Upper lobe of right lung (tissue), 1 donor: Measurements from ENCODE around the gene PKP3. TPM values are rescaled to one million over a fixed set of nuclear protein-coding genes. Genes with fewer than 3 reads are reported as not detected.

Experiments
- ATAC-seq: fragments of 200-7000 bp; cut with Tn5 transposase; one replicate; pipeline ENCODE4 v1.9.1; 2020; ENCODE audit warnings: mild to moderate bottlenecking, moderate library complexity
- DNase-seq: peaks from one replicate; pipeline ENCODE4 v3.0.0-alpha.2; 2020
- H3K27ac ChIP-seq: fragments of 200-600 bp; one replicate; pipeline ENCODE4 v1.8.0; 2022
- H3K27me3 ChIP-seq: fragments of 200-600 bp; one replicate; pipeline ENCODE4 v1.8.0; 2022; ENCODE audit warnings: mild to moderate bottlenecking
- H3K36me3 ChIP-seq: fragments of 200-600 bp; one replicate; pipeline ENCODE4 v1.8.0; 2022
- H3K4me1 ChIP-seq: fragments of 200-600 bp; one replicate; pipeline ENCODE4 v1.8.0; 2022
- H3K4me3 ChIP-seq: fragments of 200-600 bp; one replicate; pipeline ENCODE4 v1.8.0; 2022; ENCODE audit warnings: mild to moderate bottlenecking
- H3K9me3 ChIP-seq: fragments of 200-600 bp; one replicate; pipeline ENCODE4 v1.8.0; 2022
- intact Hi-C: fragments of 100-400 bp; cut with DNase I; formaldehyde crosslinking; loops from one replicate; pipeline ENCODE4 v1.11.0; 2022
- total RNA-seq: library from RNA; stranded (reverse); fragmentation: NEBNext Ultra II Directional; extraction: Animal tissue kit (Norgen Biotek cat#: 25700); gene quantifications from one replicate; pipeline ENCODE4 v1.2.1, GENCODE V29; 2021
- TF ChIP-seq, protein P1 (sequence below): fragments of 200-600 bp; IDR thresholded peaks from one replicate; pipeline ENCODE4 v1.8.0; 2022; ENCODE audit warnings: antibody characterized with exemption
- donor health status: DM: no; HTN: yes; CAD: no; lungs with severe emphysema.

Gene PKP3
- total RNA-seq, 1 donor from 2014 or later = 40.4 TPM

GRCh38 chr11:426851-427250, 32.8 kb downstream of the PKP3 start:
- Histone ChIP-seq H3K4me1 (no peaks in the 10 kb centered on the region), H3K4me3 (no peak overlapping the region), H3K27me3 (no peaks in the 10 kb centered on the region), H3K27ac (no peak overlapping the region), H3K36me3 (no peaks in the 10 kb centered on the region), H3K9me3 (no peaks in the 10 kb centered on the region)
- TF ChIP-seq, protein P1, sequence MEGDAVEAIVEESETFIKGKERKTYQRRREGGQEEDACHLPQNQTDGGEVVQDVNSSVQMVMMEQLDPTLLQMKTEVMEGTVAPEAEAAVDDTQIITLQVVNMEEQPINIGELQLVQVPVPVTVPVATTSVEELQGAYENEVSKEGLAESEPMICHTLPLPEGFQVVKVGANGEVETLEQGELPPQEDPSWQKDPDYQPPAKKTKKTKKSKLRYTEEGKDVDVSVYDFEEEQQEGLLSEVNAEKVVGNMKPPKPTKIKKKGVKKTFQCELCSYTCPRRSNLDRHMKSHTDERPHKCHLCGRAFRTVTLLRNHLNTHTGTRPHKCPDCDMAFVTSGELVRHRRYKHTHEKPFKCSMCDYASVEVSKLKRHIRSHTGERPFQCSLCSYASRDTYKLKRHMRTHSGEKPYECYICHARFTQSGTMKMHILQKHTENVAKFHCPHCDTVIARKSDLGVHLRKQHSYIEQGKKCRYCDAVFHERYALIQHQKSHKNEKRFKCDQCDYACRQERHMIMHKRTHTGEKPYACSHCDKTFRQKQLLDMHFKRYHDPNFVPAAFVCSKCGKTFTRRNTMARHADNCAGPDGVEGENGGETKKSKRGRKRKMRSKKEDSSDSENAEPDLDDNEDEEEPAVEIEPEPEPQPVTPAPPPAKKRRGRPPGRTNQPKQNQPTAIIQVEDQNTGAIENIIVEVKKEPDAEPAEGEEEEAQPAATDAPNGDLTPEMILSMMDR = no peak
- intact Hi-C loops = no loop called here
- no peak for DNase-seq
- no peak for ATAC-seq

- DNase-seq = no peak
- Histone ChIP-seq H3K9me3 (no peaks in the 10 kb centered on the region), H3K27ac (no peak overlapping the region), H3K4me1 (no peaks in the 10 kb centered on the region), H3K36me3 (no peaks in the 10 kb centered on the region), H3K27me3 (no peaks in the 10 kb centered on the region), H3K4me3 (no peak overlapping the region)
- TF ChIP-seq, protein P1 = no peak
- ATAC-seq = peak; percentile 10
- intact Hi-C loops = no loop called here
These were observed 34.3 kb downstream of the PKP3 start for GRCh38 chr11:428295-428694.

DNA sequence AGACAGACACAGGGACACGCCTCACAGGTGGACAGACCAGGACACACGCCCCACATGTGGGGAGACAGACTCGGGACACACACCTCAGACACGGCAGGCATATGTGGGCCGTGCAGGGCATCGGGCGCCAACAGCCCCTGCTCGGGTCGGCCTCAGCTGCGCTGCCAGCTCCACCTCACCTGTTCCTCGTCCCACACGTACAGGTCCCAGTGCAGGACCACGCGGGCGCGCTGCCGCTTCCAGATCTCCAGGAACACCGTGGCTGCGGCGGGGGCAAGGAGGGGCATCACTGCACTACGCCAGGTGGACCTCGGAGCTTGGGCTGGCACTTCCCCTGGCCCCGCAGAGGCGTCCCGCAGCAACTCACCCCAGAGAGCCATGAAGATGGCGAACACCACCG, 35.4 kb downstream of the PKP3 start:
- TF ChIP-seq, protein P1 = no peak
- Histone ChIP-seq H3K27me3 (no peaks in the 10 kb centered on the region), H3K4me1 (no peaks in the 10 kb centered on the region), H3K9me3 (no peaks in the 10 kb centered on the region), H3K27ac (no peak overlapping the region), H3K36me3 (no peaks in the 10 kb centered on the region), H3K4me3 (no peak overlapping the region)
- no peak for ATAC-seq
- intact Hi-C loops = no loop called here
- no peak for DNase-seq

- no peaks in the 10 kb centered on the region for H3K4me1 ChIP-seq
- H3K9me3 ChIP-seq = no peaks in the 10 kb centered on the region
- no peaks in the 10 kb centered on the region for H3K27me3 ChIP-seq
- intact Hi-C loops = no loop called here
- TF ChIP-seq, protein P1 = no peak
- H3K36me3 ChIP-seq = no peaks in the 10 kb centered on the region
- ATAC-seq = no peak
- DNase-seq = no peak
- H3K4me3 ChIP-seq = no peak overlapping the region
- no peak overlapping the region for H3K27ac ChIP-seq
These were observed 36.0 kb downstream of the PKP3 start for GRCh38 chr11:429931-430456.

DNA sequence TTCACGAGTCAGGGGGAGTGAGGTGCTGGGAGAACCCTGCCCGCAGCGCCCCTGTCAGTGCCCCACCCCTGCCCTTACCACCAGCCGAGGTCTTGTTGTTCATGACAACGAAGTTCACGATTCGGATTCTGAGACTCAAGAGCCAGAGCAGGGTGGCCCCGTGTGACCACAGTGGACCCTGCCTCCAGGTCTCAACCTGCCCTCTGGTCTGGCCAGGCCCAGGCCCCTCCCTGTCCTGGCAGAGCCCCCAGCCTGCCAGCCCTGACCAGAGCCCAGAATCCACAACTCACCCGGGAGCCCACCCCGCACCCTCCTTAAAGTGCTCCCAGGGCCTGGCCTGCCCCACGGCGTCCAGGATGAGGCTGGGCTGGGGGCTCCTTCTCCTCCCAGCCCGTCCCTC, 37.9 kb downstream of the PKP3 start:
- TF ChIP-seq, protein P1 = no peak
- no peaks in the 10 kb centered on the region for H3K4me1 ChIP-seq
- H3K9me3 ChIP-seq = no peaks in the 10 kb centered on the region
- intact Hi-C loops = no loop called here
- no peak for ATAC-seq
- H3K27ac ChIP-seq = no peak overlapping the region
- H3K4me3 ChIP-seq = no peak overlapping the region
- no peaks in the 10 kb centered on the region for H3K36me3 ChIP-seq
- no peak for DNase-seq
- no peaks in the 10 kb centered on the region for H3K27me3 ChIP-seq

GRCh38 chr11:432501-433100, 38.6 kb downstream of the PKP3 start:
- ATAC-seq (no peak), DNase-seq (no peak)
- Histone ChIP-seq H3K27me3 (no peaks in the 10 kb centered on the region), H3K9me3 (no peaks in the 10 kb centered on the region), H3K36me3 (no peaks in the 10 kb centered on the region), H3K4me1 (no peaks in the 10 kb centered on the region), H3K27ac (no peak overlapping the region), H3K4me3 (no peak overlapping the region)
- TF ChIP-seq, protein P1 = no peak
- intact Hi-C loops = no loop called here
